Mammary epithelial cell (primary cell): Measurements from ENCODE around the gene NFATC4.

Experiments
- EZH2 ChIP-seq: IDR thresholded peaks from 2 replicates; pipeline ENCODE4 v1.6.1; 2012; ENCODE audit warnings: low read length, inconsistent platforms, borderline replicate concordance
- TF ChIP-seq, protein P1 (sequence below), 2 donors: IDR thresholded peaks in 1 of 2; conservative IDR thresholded peaks in 1 of 2; 2 replicates each; pipeline ENCODE4 v1.5.1; 2011 to 2012; ENCODE audit warnings: inconsistent platforms in 2 of 2, low read length in 2 of 2, mild to moderate bottlenecking in 2 of 2, control low read depth in 1 of 2, low read depth in 1 of 2; ENCODE audit not compliant: insufficient read depth in 1 of 2; ENCODE audit errors: extremely low read depth in 1 of 2

DNA sequence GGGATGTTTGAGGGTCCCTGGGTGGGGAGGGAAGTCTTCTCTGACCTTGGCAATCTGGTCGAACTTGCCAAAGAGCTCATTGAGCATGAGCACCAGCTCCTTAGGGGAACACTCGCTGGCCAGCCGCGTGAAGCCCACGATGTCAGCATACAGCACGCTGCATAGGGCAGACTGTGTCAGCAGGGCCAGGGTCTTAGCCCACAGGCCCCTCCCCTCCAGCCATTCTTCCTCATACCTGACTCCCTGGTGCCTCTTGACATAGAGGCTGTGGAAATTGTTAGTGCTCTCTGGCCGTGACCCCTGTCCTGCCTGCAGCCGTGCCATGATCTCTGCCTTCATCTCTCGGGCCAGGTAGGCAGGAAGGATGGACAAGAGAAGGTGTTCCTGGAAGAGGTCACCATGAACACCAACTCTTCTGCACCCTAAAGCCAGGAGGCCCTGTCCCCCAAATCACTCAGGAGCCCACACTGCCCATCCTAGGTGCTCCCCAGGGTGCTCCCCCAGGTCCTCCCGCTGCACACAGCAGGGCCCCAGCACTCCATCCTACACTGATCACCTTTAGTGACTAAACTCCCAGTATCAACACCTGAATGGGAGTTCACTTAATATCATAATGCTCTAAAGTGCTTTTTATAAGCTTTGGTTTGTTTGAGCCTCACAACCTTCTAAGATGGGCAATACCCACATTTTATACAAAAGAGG, 36.9 kb upstream of the NFATC4 start:
- no peak for TF ChIP-seq EZH2
- TF ChIP-seq, protein P1, sequence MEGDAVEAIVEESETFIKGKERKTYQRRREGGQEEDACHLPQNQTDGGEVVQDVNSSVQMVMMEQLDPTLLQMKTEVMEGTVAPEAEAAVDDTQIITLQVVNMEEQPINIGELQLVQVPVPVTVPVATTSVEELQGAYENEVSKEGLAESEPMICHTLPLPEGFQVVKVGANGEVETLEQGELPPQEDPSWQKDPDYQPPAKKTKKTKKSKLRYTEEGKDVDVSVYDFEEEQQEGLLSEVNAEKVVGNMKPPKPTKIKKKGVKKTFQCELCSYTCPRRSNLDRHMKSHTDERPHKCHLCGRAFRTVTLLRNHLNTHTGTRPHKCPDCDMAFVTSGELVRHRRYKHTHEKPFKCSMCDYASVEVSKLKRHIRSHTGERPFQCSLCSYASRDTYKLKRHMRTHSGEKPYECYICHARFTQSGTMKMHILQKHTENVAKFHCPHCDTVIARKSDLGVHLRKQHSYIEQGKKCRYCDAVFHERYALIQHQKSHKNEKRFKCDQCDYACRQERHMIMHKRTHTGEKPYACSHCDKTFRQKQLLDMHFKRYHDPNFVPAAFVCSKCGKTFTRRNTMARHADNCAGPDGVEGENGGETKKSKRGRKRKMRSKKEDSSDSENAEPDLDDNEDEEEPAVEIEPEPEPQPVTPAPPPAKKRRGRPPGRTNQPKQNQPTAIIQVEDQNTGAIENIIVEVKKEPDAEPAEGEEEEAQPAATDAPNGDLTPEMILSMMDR (conservative IDR thresholded peaks at IDR 0.05 in 1 of 2, IDR thresholded peaks at IDR 0.05 in 1 of 2; ENCODE audit: extremely low read depth in 1 of 2, insufficient read depth in 1 of 2, low read depth in 1 of 2, low read length in 2 of 2): no peak
